ENCODE measurements around the gene C22orf31. TPM values are rescaled to one million over a fixed set of nuclear protein-coding genes. Genes with fewer than 3 reads are reported as not detected.

C22orf31 gene
- total RNA-seq, 1 experiment from 2014 or later: not detected

DNA sequence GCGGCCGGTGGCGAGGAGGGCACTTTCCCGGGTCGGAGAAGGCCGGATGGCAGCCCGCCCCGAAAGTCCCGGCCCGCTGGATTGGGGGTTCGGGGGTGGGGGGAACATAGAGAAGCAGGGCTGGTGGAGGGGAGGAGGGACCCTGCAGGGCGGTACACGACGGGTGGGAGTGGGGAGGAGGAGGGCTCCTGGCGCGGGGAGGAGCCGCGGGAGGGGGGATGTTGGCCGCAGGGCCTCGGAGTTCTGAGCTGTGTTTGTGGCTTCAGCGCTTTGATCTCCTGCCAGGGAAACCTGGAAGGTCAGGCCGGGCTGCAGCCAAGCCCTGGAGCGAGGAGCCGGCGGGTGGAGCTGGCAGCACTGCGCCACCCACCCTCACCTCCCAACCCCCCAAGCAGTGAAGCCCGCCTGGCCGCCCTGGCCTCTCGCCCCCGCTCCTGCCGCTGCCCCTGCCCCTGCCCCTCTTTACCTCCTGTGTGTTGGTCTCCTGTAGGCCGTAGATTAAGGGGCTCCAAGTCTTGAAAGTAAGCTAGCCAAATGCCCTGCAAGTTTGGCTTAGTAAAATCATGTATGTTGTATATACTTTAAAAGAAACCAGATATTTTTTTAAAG lies 30.9 kb downstream of the C22orf31 start:
- peak; percentile 12 for DNase-seq (ENCODE audit: extremely low read depth, low read depth)

DNA sequence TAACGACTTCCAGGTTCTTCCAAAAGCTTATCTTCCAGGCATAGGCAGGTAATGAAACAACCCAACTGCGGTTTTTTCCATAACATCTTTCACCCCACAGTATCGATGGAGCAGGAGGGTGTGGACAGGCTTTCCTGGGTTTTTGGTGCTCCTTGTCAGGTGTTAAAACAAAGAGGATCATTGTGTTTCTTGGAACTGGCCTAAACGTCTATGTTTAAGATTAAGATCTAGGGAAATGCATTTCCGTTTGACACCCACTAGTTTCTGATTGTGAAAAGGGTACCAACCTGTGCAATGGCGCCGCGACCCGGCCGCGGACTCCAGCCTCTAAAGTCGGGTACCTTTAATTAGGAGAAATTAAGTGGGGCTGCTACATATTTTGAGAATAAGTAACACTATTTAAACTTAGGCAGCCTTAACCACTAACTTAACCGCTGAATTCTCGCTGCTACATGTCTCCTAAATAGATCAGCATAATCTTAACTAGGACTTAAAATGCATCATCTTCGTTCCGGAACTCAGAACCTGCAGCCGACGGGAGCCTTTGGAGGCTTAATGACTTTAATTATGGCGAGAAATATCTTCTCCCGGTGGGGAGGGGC lies 31.5 kb downstream of the C22orf31 start:
- DNase-seq (ENCODE audit: extremely low read depth, low read depth): no peak

DNA sequence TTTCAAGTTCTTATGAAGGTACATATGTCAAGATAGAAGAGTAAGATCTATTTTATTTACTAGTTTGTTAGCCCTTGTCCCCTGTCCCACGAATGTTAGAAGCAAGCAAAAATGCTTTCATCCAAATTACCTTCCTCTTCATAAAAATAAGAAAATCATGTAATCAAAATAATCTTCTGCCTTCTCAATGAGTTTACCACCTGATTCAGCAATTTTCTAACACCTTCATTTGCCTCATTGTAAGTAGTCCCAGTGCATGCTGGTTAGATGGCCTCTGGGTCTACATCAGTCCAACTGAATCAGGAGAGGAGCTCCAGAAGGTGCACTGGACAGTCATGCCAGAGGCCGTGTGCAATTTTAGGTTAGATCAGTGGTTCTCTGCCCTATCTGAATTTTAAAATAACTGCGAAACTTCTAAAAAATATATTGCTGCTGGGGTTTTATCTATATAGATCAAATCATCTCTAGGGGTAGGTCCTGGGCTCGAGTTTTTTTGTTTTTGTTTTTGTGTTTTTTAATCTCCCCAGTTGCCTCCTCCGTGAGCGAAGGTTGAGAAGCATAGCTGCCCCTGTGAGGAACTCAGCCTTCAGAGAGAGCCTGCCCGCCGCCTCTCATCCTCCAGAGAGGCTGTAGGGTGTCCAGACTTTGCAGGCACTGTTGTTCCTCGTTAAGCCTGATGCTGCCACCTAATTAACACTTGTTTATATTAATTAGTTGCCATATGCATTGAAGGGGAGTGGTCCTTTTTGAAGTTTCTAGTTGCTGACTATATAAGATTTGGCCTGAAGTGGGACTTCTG lies 32.2 kb downstream of the C22orf31 start:
- no peak for DNase-seq (ENCODE audit: extremely low read depth, low read depth)

DNA sequence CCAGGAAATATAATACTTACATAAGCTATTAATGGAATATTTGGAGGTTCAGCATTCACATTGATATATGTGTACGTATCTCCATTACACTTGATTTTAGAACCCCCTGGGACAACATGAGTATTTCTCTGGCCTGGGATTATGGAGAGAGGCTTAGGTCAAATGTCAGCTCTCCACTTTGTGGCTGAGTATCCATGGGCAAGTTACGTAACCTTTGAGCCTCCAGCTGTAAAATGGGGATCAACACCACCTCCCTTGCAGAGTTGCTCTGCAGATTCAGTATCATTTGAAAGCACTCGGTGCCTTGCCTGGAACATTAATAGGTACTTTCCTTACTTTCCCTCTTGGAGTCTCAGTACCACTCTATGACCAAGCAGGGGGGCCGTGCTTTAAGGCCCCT lies 33.2 kb downstream of the C22orf31 start:
- no peak for DNase-seq (ENCODE audit: extremely low read depth, low read depth)

DNA sequence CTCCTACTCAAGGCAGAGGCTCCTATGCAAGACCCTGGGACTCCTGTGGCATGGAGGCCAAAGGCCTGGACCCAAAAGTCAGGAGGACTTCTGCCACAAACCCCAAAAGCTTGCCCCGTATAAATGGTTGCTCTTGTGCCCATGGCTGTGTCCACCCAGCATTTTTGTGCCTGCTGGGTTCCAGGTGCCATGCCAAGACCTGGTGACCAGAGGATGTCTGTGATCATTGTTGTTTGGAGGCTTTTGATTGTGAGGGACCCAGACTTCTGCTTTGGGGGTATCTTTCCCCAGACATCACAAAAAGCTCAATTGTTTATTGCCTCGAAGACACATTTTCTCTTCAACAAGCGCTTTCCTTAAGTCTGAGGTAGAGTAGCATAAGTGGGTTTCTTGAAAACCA lies 35.1 kb downstream of the C22orf31 start:
- no peak for DNase-seq (ENCODE audit: extremely low read depth, low read depth)

DNA sequence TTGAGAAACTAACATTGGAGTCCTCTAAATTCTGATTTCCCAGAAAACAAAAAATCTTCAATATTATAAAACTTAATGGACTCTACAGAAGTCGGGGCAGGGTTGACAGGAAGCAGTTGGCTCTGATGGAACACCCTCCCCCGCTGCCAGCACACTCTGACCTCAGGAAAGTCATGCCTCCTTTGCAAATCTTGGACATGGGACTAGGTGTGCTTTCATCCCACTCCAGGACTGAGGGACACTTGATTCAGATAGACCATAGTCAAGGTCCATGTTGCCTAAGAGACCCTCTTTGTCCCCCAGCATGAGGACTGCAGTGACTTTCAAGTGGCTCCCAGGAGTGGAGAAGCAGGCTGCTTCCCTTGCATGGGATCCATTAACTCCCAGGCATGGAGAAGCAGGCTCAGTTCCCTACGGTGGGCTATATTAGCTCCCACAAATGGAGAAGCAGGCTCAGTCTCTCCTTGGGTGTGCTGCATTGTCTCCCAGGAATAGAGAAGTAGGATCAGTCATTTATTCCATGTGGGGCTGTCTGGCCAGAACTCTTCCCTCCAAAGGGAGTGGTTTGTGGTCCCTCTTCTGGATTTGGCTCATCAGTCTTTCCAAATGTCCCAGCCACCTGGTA lies 38.3 kb downstream of the C22orf31 start:
- no peak for DNase-seq (ENCODE audit: extremely low read depth, low read depth)

DNA sequence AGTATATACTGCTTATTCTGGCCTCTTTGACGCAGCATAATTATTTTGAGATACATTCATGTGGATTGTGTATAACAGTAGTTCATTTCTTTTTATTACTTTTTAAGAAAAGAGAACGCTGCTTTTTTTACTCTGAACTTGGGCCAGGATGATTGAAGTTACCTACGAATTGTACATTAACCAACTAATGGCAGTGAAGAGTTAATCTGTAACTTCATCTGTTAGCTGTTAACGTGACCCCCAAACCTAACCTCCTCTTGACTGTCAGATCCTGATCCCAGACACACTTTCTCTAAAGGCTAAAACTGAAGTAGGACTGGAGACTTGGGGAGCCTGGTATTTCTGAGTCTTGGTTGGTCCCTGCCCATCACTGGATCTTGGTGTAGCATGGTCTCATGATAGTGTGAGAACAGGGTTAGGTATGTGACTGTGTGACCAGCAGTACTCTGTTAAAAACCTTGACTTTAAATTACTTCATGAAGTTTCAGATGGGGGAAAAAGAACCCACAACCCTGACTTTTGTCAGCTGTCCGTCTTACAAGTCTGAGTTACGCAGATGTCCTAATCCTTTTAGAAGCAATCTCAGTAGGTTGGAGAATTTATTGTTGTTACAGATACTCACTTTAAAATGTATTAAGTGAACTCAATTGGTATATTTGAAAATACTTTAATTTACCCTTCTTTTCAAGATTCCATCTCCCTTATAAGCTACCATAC lies 39.4 kb downstream of the C22orf31 start:
- DNase-seq (ENCODE audit: extremely low read depth, low read depth): no peak

DNA sequence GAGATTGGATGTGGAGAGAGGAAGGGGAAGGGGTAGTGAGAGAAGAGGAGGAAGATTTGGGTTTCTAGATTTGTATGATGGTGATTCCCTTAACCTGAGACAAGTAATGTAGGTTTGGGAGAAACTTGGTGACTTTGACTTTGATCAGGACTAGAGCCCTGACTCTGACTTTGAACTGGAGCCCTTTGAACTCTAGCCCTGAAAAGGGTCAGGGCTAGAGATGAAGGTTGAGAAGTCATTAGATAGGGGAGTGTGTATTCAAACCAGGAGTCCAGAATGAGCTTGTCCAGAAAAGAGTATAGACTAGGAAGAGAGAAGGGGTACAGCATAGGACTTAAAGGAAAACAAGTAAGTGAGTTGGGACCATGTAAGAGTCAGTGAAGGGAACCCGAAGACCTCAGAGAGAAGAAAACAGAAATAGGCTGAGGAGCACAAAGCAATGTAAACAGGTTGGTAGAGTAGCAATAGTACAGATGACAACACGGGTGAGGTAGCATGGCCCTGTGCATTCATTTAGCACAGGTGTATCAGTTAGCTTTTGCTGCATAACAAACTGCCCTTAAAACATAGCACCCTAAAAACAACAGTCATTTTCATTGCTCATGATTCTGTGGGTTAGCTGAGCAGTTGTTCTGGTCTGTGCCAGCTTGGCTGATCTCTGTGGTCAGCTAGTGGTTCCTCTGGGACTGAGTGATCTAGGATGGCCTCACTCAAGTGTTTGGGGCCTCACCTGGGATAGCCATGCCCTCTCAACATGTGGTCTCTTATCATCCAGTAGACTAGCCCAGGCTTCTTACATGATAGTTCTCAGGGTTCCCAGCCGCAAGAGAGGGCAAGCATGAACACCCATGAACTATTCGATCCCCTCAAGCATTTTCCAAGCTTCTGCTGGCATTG lies 43.1 kb downstream of the C22orf31 start:
- no peak for DNase-seq (ENCODE audit: extremely low read depth, low read depth)

DNA sequence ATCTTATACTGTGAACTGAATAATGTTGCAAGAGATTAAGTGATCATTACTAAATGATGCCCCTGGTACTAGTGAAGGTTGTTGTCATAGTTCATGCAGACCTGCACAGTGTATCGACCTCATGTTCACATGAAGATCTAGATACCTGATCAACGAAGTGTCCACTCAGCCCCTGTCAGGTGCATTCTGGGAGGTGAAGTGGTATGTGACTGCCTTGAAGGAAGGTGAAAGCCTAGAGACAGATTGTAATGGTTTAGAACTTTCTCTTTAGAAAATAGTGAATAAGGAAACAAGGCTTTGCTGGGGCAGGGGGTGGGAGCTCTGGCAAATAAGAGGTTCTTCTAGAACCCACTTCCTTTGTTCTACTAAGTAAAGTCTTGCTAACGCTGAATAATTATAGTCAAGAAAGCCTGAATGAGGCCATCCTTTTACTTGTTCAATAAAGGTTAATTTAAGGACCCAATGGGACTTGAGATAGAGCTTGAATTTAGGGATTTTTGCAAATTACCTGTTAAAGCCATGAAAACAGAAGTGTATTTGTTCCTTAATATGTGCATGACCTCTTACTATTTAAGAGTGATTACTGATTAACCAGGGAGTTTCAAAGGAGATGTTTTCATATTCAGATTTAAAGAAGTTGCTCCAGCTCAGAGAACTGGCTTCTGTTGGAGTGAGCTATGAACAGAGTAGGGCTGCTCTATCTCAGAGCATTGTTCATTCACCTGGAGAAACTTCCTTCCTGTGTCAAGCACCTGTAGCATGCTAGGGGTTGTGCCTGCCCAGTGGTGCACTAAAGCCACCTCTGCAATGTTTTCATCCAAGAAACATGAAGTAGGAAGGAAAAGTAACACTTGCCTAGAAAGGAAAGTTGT lies 45.3 kb downstream of the C22orf31 start:
- no peak for DNase-seq (ENCODE audit: extremely low read depth, low read depth)

DNA sequence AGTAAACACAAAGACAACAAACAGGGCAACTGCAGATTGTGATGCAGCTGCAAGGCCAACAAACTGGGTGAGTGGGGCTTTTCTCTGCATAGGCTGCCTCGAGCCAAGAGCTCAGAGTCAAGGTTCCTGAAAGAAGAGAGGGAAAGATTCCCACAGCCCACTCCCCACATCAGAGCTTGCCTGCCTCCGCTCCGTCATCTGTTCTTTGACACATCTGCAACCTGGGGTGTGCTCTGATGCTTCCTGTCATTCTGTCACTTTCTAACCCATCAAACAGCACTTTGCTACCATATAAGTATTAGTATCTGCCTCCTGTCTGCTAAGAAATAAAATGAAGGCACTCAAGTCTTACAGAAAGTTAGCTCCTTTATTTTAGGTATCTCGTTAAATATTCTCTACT lies 46.9 kb downstream of the C22orf31 start:
- DNase-seq (ENCODE audit: extremely low read depth, low read depth): no peak

DNA sequence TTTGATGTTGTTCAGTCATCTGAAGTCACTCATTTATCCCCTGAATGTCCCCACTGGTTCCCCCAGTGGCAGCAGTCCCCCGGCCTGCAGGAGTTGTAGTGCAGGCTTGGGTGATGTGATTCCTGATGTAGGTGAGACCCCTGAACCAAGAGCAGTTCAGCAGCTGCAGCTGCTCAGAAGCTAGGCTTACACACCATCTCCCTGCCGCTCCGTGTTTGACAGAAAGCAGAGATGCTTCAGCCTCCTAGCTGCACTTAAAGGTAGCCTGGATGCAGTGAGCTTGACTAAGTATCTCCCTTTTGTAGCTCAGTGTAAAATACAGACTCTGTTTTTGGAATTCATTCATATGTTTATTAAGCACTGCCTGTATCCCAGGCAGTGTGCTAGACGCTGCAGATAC lies 47.3 kb downstream of the C22orf31 start:
- no peak for DNase-seq (ENCODE audit: extremely low read depth, low read depth)

DNA sequence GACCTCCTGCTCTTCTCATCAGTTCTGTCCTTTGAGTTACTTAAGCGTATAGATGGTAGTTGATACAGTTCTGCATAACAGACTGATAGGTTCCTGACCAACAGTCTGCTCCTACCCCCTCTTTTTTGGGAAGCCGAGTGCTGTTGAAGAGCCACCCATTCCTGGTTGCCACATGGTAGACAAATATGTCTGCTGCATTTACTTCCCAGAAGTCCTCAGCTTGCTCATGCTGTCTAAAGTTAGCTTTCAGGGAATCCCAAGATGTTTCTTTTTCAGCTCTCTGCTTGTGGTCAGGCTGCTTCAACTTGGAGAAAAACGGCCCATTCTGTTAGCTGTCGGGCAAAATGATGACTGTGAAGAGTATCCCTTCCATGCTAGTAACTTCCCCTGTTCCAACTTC lies 48.7 kb downstream of the C22orf31 start:
- DNase-seq (ENCODE audit: extremely low read depth, low read depth): no peak

DNA sequence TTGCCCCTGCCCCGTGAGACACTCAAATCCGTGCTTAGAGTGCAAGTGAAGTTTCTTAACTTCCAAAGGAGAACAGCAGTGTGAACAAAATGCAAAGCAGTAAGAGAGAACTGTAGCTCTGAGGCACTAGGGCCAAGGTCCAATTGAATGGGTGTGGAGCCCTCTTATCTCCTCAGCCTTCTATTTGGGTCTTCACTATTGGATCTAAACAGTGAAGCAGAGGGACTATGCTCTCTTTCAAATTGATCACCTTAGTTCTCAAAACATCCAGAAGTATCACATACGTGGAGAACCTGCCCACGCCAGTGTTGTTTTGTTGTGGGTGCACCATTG lies 49.6 kb downstream of the C22orf31 start:
- no peak for DNase-seq (ENCODE audit: extremely low read depth, low read depth)

DNA sequence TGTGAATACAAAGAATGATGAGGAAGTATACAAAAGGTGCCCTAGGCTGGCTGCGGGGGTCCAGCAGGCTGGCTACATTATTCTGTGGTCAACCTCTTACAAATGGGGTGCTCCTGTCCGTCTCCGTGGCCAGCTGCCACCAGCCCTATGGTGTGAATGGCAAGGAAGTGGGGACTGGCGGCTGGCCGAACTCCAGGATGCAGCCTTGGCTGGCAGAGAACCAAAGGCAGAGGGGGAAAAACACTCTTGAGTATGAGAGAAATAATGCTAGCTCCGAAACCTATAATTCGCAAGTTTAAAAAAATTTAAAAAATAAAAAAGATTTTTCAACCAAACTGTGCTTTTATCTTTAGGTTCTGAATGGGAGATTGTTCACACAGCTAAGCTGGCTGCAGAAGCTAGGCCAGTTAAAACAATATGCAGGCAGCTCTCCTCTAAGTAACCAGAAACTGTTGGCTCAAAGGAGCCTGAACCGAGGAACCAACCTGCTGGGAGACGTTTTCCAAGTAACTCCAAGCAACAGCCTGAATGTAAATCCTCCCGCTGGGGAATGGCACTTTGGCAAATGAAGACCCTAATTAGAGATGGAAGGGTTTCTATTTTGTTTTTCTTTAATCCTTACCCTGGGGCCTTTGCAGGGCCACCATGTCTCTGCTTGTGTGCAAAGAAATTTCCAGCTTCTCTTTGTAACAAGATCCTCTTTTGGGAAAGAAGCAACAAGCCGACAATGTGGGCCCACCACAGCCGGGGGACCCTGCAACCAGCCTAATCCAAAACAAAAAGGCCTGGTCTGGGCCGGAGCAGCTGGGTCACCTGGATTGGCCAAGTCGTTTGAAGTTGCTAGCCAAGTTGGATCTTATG lies 50.2 kb downstream of the C22orf31 start:
- no peak for DNase-seq (ENCODE audit: extremely low read depth, low read depth)

DNA sequence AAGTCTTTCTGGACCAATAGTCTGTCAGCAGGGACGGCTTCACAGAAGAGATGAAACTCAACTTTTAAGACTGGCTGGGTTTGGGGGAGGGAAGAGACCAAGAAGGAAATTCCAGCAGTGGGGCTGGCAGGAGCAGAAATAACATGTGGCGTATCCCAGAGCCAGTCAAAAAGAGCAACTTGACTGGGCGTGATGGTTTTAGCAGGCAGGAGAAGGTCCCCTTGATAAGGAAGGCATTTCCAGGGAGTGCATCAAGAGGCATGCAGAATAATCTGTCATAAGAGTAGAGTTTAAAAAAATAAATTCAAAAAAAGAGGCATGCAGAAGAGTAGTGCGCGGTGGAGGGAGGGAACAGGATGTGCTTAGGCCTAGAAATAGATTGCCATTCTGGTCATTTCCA lies 52.5 kb downstream of the C22orf31 start:
- DNase-seq (ENCODE audit: extremely low read depth, low read depth): no peak
